Sigmoid colon (tissue), 4 donors: ENCODE data around the gene DGCR2.

Experiments used
- EP300 ChIP-seq, 4 donors: sonication (generic); formaldehyde crosslinking; IDR thresholded peaks; one replicate each; pipeline ENCODE4 v1.6.1; 2017; ENCODE audit warnings: antibody characterized with exemption in 4 of 4
- POLR2A ChIP-seq, 2 donors: fragments of 450-650 bp; IDR thresholded peaks; one replicate each; pipeline ENCODE4 v1.6.1; 2016; ENCODE audit warnings: antibody characterized with exemption in 2 of 2, mild to moderate bottlenecking in 2 of 2, moderate library complexity in 2 of 2
- POLR2AphosphoS5 ChIP-seq, 4 donors: sonication (generic); formaldehyde crosslinking; IDR thresholded peaks; one replicate each; pipeline ENCODE4 v1.6.1; 2017; ENCODE audit warnings: antibody characterized with exemption in 4 of 4
- TF ChIP-seq, protein P1 (sequence below), 4 experiments: fragments of 450-650 bp in 3 of 4; fragments of 200-600 bp in 1 of 4; IDR thresholded peaks; one replicate each; pipeline ENCODE4 v1.5.1; 2016 to 2019; ENCODE audit warnings: antibody characterized with exemption in 4 of 4, mild to moderate bottlenecking in 3 of 4, moderate library complexity in 2 of 4

DNA sequence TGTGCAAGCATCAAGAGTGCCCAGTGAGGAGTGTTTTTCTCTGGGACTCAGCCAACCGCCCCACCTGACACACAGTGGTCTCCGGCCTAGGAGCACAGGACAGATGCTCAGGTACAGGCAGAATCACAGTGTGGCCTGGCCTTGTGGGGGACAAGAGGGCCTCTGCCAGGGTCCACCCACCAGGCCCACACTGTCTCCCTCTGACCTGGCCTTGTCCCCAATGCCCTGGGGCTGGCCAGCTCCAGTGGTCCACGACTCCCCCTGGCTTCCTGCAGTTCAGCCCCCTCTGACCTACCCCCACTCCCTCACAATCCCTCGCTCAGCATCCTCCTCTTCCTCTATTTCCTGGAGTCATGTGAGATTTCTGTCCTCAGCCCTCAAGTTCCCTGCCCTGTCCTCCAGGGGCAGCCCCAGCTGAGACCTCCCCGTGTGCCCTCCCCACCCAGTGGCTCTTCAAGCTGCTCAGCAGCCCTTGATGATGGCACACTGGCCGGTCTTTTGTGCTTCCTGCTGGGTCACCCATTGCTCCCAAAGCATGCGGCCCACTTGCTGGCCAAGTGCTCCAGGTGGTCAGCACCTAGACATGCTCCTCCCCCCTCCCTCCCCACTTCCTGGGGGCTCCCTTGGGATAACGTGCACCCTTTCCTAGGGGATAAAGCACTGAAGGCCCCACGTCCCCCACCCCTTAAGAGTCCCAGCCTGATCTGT, 10.6 kb upstream of the DGCR2 start:
- TF ChIP-seq POLR2AphosphoS5 (IDR thresholded peaks at IDR 0.05) (no peak), POLR2A (IDR thresholded peaks at IDR 0.05) (no peak), EP300 (IDR thresholded peaks at IDR 0.05) (no peak)
- TF ChIP-seq, protein P1, sequence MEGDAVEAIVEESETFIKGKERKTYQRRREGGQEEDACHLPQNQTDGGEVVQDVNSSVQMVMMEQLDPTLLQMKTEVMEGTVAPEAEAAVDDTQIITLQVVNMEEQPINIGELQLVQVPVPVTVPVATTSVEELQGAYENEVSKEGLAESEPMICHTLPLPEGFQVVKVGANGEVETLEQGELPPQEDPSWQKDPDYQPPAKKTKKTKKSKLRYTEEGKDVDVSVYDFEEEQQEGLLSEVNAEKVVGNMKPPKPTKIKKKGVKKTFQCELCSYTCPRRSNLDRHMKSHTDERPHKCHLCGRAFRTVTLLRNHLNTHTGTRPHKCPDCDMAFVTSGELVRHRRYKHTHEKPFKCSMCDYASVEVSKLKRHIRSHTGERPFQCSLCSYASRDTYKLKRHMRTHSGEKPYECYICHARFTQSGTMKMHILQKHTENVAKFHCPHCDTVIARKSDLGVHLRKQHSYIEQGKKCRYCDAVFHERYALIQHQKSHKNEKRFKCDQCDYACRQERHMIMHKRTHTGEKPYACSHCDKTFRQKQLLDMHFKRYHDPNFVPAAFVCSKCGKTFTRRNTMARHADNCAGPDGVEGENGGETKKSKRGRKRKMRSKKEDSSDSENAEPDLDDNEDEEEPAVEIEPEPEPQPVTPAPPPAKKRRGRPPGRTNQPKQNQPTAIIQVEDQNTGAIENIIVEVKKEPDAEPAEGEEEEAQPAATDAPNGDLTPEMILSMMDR (IDR thresholded peaks at IDR 0.05), result no peak
